ENCODE results near the gene CHTF18.

DNA sequence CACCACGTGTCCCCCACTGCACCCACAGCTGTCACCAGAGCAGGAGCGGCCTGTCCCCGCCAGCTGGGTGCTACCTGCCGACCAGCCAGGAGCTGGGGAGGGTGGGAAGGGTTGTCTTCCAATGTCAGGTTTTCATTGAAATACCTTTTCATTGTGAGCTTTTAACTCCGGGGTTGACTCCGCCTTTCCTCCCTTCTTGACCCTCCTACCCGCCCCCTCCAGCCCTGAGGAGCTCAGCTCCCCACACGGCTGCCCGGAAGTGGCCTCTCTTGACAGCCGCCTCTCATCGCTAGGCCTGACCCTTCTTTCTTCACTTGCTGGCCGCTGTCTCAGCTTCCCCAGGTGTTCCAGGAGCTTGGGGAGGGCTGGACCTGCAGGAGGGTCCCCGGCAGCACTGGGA is 33.3 kb downstream of the CHTF18 start:
- no peak for TF ChIP-seq POLR2A (IDR thresholded peaks at IDR 0.05; ENCODE audit: low read depth, low read length)
- TF ChIP-seq POLR2AphosphoS5 (IDR thresholded peaks at IDR 0.05; ENCODE audit: low read depth, low read length) = no peak
- TF ChIP-seq SPI1 (IDR thresholded peaks at IDR 0.05; ENCODE audit: low read depth, low read length) = no peak
- TF ChIP-seq PAX5 (IDR thresholded peaks at IDR 0.05; ENCODE audit: insufficient read depth, low read length, severe bottlenecking) = no peak
- no peak for TF ChIP-seq TAF1 (IDR thresholded peaks at IDR 0.05; ENCODE audit: low read depth, low read length)
- TF ChIP-seq POU2F2 (IDR thresholded peaks at IDR 0.05; ENCODE audit: low read depth, low read length) = no peak

Data from GM12891 (cell line).